GM18873 (cell line): ENCODE results near the gene BCL2.
"Not testable (repeated sequence)": the region's sequence is repeated elsewhere in the genome, so short reads cannot be mapped to it uniquely, and the experiment has no call there.

Experiments used
- ATAC-seq: cut with Tn5 transposase; IDR thresholded peaks from one replicate; pipeline ENCODE4 v1.9.1; 2021; ENCODE audit warnings: mild to moderate bottlenecking, moderate library complexity, moderate number of reproducible peaks; ENCODE audit not compliant: unreplicated experiment, low FRiP score

Gene BCL2

DNA sequence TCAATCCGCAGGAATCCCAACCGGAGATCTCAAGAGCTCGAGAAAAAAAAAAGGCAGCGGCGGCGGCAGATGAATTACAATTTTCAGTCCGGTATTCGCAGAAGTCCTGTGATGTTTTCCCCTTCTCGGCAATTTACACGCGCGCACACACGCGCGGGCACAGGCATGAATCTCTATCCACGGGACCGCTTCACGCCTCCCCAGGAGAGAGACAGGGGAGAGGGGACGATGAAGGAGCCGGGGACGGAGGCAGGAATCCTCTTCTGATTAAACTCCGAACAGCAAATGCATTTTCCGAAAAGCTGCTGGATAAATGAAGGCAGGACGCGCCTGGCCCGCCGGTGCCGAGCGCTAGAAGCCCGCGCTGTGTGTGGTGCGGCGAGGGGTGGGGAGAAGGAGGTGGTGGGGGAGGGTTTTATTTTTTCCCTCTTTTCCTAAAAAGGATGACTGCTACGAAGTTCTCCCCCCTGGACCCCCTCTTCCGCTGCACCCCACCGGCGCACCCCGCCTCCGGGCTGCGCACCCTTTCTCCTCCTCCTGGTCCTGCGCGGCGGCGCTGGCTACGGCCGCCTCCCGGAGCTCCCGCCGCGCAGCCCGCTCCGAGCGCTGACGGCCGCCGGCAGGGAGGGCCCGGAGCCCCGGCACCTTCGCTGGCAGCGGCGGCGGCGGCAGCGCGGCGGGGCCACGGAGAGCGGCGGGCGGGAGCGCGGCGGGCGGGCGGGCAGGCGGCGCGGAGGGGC, at the start of gene BCL2:
TSS of gene BCL2 (minus strand) at position 387 of the 740 bp plus-strand sequence.
- ATAC-seq = no peak

DNA sequence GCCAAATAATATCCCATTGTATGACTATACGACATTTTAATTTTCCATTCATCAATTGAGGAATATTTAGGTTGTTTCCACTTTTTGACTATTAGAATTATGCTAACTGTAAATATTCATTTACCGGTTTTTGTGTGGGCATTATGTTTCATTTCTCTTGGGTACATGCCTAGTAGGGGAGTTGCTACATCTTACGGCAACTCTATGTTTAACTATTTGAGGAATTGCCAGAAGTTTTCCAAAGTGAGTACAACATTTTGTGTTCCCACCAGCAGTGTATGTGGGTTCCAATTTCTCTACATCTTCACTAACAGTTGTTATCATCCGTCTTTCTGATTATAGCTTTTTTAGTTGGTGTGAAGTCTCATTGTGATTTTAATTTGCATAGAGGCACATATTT, 49.0 kb upstream of the BCL2 start:
- ATAC-seq = no peak

DNA sequence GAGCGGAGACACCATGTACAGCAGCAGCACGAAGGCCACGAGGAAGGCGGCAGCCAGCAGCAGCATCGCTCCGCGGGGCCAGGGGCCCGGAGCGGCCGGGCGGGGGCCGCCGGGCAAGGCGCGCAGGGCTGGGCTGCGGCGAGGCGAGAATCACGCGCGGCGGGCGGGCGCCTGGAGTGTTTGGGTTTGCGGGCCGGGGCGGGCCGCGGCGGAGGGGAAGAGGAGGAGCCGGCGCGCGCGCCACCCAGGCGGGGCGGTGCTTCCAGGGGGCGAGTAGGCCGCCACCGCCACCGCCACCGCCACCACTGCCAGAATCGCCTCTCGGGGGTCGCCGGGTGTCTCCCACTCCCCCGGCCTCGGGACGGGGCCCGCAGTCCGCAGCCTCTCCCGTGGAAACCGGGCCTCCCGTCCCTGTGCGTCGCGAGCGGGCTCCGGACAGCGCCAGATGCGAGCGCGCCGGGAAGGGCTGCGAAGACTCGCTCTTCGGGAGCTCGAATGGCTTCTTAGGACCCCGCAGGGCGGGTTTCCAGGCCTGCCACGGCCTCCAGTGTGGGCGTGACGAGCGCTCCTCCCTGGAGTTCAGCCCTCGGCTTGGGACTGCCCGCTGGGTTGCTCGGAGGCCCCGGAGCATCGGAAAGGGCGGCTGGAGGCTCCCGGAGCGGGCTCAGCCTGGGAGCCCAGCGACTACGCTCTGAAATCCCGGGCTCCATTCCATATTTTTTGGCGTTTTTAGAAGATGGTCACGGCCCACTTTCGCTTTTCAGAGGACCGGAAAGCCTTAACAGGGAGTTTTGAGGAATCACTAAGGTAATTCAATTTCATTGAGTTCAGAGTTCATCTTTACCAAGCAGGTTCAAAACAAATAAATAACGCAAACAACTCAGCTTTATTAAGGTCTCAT, 47.7 kb upstream of the BCL2 start, which contains the start of gene KDSR:
TSS of gene KDSR (minus strand) at position 154 of the 901 bp plus-strand sequence. CDS start at position 66, 88 bp downstream.
- ATAC-seq = peak; percentile 75

DNA sequence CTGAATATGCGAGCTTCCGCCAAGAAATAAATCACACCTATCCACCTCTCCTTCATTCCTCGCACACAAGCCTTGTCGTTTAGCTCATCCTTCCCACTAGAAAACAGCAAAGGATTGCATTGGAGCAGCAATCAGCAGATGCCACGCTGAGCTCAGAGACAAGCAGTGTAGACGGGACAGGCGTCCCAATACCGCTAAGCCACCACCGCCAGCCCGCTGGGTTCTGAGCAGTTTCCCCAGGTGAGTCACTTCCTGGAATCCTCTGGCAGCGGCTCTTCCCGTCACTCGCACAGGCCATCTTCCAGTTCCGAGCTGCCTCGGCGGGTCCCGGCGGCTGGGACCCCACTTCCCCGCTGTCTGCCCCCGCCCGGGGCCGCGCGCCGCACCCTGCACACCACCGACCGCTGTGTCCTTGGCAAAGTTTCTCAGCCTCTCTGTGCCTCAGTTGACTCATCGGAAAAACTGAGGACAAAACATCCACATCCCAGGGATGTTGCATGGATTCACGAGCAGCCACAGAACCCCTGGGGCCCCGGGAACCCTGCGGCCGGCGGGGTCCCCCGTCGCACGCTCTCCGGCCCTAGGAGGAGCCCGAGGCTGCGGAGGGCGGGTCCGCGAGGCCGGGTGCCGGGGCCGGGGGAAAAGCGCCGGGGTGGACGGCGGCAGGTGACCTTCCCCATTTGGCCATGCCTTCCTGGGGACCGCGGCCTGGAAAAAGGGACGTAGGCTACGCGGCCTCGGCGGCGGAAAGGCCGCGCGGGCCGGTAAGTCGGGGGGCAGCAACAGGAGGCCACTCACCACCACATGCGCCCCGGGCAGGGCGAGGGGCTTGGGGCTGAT, 46.9 kb upstream of the BCL2 start:
- peak; percentile 34 for ATAC-seq

DNA sequence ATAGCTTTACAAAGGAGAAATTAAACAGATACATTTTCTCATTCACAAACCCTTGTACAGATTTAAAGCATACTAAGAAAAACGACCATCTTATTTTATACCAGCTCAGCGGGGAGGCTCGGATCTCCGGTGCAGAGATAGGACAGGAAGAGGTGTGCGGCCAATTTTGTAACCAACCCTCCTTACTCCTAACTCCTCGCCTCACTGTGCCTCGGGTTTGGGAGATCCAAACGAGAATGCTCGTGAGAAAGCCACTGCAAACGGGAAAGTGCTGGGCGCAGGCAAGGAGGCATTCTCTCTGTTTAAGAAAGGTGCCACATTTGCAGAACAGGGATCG, 46.3 kb upstream of the BCL2 start:
- ATAC-seq = no peak

DNA sequence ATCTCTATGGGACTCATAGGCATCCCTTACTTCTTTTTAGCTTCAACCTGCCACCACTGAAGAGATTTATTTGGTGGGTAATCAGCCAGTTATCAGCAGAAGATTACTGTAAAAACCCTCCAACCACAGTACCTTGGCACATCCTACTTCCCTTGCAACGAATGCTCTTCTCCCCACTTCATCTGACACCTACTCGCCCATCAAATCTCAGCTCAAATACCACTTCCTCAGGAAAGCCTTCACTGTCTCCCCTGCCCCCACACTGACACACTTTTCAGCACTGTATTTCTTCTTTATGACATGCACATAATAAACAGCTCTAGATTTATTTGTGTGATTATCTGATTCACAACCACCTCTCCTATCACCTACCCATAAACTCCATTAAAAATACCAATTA, 44.4 kb upstream of the BCL2 start:
- ATAC-seq = no peak

DNA sequence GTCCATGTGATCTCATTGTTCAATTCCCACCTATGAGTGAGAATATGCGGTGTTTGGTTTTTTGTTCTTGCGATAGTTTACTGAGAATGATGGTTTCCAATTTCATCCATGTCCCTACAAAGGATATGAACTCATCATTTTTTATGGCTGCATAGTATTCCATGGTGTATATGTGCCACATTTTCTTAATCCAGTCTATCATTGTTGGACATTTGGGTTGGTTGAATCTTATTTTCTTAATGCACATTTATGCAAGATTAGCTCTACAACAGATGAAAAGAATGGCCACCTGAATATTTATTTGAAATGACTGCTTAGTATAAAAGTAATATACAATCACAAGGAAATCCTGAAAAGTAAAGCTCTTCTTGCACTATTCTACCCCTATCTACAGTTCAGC, 43.9 kb upstream of the BCL2 start:
- ATAC-seq = not testable (repeated sequence)

DNA sequence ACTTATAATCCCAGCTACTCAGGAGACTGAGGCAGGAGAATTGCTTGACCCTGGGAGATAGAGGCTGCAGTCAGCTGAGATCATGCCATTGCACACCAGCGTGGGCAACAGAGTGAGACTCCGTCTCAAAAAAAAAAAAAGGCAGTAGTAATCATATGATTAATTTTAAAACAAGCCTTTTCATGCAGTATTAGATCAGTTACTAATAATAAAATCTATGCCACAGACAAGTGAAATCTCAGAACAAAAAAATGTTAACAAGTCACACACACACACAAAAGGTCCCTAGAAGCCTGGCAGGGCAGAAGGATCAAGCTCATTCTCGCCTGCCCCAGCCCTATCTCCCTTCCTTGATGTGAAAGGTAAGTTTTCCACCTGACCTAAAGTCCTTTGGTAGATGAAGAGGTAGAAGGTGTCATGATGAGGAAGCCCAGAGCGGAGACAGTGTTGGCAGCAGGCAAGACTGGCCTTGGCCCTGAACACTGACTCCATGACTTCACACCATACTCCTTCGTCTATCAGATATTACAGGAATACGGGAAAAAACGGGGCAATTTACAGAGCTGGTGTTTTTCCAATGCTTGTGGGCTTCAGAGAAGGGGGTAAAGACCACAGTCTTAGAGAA, 36.8 kb upstream of the BCL2 start:
- no peak for ATAC-seq

DNA sequence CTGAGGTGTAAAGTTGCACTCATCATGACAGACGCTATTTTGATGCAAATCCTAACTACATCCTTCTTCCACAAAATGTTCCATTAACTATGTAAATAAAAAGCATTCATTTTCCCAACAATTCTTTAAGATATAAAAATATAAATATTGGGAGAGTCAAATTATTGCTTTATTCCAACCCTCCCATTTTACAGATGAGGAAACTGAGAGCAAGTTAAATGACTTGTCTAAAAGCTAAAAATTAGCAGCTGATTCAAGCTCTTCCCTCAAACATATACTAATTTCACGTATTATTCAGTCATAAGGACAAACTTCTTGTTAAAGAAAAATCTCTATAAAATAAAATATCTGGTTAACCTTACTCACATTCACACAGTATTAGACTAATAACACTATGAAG, 30.7 kb upstream of the BCL2 start:
- no peak for ATAC-seq

DNA sequence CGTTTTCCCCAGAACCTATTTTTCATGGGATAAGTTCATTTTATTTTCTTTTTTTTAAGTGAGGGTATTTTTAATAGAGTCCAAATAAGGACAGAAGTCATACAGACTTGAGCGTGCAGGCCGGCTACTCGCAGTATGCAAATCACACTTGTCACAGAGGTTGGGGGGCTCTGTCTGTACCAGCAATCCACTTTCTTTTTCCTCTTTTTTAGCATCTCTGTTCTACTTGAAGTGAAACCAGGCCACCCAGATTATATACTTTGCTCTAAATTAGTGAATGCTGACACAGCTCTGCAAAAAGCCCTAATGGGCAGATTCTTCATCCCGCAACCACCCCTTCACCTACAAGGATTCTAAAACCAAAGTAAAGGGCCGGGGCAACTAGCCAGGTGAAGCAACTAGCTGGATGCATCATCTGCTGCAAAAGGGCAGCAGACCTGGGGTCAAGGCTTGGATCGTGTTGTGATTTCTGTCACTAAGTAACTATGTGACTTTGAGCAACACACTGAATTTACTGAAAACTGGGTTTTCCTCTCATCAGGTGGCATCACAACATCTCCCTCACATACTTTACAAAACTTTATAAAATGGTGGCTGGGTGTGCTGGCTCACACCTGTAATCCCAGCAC, 29.1 kb upstream of the BCL2 start:
- ATAC-seq = no peak

DNA sequence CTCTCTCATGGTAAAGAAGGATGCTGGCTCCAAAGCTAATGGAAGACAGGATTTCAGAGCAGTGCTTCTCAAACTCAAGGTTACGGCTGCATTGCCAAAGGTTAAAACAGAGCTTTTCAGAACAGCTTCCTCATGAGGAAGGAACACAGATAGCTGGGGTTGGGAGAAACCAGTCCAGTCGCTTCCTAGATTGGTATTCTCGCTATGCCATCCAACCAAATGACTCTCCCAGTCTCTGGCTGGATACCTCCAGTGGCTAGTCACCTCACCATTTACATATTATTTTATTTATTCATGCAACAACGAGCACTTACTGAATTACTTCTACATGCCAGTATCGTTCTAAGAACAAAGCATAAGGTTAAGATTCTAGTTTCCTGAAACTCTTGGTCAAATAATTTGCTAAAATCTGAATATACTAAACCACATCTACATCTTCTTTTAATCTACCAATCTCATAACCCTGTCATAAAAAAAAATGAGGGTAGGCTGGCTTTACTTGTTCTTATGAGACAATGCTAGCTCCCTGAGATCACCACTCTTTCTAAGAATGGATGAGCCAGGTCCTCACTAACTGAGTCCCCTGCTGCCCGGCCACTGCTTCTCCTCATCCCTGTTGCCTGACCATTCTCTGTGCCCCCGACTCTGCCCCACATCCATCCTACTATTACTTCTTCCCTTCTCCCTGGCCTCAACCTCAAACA, 27.1 kb upstream of the BCL2 start:
- no peak for ATAC-seq

DNA sequence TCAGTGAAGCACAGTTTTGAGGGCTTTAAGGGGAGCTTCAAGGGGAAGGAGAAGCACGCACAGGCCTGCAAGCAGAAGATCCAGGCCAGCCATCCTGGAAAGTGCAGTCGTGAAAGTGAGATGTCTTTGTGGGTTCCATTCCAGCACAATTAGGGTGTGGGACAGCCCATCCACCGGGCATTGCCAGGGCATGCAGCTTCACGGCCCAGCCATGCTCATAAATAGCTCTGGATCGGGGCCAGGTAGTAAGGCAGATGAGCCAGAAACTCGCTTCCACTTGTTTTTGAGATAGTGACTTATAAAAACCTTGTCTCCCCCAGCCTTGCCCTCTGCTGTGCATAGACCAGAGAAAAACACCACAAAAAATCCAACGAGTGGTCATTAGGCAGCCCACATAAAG, 26.5 kb upstream of the BCL2 start:
- no peak for ATAC-seq

DNA sequence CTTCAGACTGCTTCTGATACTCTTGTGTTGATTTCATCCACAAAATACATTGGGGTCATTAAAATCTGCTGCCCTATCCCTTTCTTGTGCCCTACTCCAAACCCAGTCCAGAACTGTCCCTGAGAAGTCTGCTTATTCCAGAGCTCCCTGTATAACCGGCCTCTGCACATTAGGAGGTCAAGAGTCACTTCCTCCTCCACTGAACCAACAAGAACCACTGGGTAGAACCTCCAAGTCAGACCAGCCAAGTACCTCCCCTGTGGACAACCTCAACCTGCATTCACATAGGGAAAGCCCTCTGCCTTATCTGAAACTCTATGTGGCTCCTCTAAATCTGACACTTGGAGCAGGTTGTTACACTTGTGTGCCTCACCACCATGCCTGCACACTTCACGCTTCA, 25.3 kb upstream of the BCL2 start:
- ATAC-seq = no peak

DNA sequence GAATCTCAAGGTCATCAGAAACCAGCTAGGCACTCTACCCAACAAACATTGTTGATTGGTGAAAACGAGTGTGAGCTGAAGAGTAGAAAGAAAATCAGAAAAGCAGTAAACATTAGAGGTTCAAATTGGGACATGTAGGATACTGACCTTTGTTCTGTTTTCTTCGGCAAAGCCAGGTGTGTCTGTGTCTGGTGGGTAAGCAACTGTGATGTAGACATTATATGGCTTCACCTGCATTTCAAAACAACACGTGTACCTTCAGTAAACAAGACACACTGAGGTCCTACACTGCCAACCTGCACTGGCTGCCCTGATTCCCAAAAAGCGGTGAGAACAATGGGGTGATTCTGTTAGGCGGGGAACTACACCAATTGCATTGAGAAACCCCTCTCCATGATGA, 24.7 kb upstream of the BCL2 start:
- ATAC-seq = no peak

DNA sequence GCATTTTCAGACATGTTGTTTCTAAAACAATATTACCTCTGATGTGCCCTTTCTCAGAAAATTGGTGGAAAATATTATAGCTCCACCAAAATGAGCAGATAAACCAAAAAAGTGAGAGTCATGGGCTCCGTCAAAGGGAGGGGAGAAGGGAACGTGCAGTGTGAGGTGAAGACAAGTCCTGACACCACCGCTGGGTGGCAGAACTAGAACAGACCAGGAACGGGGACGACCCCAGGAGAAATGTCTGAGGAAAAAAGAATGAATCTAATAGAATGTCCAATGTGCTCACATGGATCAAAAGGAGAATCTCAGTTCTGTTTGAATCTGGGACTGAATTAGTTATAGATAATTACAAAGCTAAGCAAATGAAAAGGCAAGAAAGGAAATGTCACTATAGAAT, 22.6 kb upstream of the BCL2 start:
- ATAC-seq = no peak

DNA sequence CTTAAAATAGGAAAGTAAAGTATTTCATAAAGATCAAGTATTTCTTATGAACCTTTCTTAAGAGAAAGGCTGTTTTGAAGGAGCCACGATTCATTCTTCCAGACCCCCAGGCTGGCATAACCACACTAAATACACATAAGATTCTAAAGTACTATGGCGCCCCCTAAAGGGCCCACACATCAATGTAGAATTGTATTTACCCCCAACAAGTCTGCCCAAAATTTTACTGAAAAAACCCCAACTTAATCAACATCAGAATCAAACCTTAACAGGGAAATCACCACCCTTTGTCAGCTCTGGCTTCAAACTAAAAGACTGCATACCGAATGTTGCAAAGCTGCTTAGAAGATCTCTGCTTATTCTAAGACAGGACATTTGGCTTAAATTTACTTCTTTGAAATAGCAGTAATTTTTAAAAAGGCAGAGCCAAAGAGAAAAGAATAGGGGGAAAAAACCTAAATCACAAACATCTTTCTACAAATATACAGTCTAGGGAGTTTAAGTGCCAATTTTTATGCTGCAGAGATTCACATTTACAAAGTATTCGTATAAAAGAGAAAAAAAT, 20.4 kb upstream of the BCL2 start:
- no peak for ATAC-seq

DNA sequence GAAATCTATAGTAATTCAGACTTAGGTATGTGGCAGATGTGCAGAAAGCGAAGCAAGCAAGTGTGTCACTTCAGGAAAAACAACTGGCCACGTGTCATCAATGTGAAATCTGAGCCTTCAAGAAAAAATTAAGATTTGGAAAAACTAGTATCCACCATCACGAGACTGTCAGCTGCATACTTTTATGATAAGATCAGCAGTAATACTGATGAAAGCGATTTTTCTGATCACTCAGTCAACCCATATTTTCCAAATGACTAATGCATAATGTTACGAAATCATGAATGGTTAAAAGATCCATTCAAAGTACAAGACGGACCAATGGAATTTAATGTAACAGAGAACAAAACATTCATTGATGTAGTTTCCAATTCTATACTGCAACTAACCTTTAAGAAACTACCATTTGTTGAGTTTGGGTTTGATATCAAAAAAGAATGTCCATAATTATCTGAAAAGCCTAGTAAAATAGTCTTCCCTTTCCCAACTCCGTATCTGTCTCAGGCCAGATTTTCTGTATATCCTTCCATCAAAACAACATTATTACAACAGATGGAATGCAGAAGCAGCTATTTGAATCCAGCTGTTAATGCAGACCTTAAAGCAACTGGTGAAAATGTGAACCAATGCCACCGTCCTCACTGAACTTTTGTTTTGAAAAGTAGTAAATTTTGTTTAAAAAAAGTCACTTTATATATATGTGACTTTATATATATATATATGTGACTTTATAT, 17.0 kb upstream of the BCL2 start:
- no peak for ATAC-seq

DNA sequence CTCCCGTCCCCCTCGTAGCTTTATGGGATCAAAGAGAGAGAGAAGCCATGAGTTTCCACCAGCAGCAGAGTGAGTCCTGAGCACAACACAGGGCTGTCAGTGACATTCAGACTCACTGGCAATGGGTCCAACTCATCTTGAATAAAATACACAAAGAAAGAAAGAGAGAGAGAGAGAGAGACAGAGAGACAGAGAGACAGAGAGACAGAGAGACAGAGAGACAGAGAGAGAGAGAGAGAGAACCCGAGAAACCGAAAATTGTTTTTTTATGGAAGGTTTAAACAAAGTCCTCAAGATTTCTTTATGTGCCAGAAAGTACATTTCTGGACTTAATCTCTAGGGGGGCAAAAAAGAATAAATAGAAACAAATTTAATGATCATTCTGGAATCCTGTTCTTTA, 11.5 kb upstream of the BCL2 start:
- ATAC-seq = no peak
